GM18520 (cell line): ENCODE results near the gene MMP27.
"Not testable (repeated sequence)": the region's sequence is repeated elsewhere in the genome, so short reads cannot be mapped to it uniquely, and the experiment has no call there.

ENCODE experiments used
- ATAC-seq: cut with Tn5 transposase; IDR thresholded peaks from one replicate; pipeline ENCODE4 v1.9.1; 2021; ENCODE audit not compliant: unreplicated experiment

Gene MMP27, protein sequence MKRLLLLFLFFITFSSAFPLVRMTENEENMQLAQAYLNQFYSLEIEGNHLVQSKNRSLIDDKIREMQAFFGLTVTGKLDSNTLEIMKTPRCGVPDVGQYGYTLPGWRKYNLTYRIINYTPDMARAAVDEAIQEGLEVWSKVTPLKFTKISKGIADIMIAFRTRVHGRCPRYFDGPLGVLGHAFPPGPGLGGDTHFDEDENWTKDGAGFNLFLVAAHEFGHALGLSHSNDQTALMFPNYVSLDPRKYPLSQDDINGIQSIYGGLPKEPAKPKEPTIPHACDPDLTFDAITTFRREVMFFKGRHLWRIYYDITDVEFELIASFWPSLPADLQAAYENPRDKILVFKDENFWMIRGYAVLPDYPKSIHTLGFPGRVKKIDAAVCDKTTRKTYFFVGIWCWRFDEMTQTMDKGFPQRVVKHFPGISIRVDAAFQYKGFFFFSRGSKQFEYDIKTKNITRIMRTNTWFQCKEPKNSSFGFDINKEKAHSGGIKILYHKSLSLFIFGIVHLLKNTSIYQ

DNA sequence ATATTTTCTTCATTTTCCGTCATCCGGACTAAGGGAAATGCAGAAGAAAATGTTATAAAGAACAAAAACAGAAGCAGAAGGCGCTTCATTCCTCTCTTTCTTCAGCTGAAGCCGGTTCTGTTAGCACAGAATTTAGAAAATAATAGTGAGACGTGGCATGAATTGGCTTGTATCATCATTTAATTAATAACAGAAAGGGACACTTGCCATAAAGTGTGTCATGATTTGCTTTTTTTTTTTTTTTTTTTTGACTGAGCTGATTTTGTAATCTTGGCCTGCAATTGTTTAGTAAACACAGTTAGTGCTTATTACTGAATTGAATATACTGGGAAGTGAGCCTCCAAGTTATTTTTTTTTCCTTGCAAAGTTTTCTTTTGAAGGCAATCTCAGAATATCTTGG is at the start of gene MMP27:
MMP27 (minus strand) TSS at position 144 of the 400 bp plus-strand sequence; CDS start at position 89, 55 bp downstream.
- ATAC-seq: no peak

DNA sequence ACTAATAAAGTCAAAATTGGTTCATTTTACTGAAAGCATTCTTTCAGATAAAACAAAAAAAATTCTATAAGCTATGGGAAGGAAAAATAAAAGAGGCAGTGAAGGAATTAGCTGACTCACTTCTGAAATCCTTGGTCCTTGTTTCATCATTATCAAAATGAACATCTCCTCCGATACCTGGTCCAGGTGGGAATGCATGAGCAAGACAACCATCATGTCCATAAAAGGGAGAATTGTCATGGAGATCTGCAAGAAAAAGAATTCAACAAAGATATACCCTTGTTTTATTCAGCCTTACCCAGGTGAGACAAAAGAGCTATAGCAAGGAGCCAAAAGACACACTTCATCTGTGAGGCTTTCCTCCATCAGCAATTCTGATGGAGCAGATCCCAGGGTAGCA is 47.7 kb upstream of the MMP27 start:
- ATAC-seq: no peak

DNA sequence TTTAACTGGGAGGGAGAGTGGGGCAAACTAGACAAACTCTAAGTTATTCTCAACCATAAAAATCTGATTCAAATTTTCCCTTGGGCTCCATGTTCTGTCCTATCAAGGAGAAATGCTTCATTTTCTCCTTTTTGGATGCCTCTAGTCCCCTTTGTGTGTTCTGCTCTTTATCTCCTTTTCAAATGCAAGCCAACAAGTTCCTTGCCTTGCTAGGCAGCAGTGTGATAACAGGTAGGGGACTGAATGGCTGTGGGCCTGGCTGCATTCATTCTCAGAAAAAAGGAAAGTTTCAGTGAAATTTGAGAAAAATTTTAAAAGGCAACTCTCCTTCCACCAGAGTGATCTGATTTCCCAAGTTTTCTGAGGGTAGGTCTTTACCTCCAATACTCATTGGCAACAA is 46.1 kb upstream of the MMP27 start:
- no peak for ATAC-seq

DNA sequence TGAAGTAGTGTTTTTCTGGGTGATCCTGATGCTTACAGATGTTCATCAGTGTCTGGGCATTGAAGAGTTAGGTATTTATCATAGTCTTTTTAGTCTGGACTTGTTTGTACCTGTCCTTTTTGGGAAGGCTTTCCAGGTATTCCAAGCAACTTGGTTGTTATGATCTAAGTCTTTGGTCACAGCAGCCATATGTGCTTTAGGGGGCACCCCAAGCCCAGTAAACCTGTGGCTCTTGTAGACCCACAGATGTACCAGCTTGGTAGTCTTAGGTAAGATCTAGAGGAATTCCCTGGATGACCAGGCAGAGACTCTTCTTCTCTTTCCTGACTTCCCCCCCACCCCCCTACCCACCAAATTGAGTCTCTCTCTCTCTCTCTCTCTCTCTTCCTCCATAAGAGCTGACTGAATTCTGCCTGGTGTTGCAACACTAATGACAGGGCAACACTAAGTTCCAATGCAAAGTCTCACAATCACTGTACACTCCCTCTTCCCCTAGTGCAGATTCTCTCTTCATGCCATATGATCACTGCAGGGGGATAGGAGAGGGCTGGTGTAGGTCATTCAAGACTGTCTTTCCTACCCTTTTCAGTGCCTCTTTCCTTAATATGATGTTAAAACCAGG is 43.6 kb upstream of the MMP27 start:
- no peak for ATAC-seq

DNA sequence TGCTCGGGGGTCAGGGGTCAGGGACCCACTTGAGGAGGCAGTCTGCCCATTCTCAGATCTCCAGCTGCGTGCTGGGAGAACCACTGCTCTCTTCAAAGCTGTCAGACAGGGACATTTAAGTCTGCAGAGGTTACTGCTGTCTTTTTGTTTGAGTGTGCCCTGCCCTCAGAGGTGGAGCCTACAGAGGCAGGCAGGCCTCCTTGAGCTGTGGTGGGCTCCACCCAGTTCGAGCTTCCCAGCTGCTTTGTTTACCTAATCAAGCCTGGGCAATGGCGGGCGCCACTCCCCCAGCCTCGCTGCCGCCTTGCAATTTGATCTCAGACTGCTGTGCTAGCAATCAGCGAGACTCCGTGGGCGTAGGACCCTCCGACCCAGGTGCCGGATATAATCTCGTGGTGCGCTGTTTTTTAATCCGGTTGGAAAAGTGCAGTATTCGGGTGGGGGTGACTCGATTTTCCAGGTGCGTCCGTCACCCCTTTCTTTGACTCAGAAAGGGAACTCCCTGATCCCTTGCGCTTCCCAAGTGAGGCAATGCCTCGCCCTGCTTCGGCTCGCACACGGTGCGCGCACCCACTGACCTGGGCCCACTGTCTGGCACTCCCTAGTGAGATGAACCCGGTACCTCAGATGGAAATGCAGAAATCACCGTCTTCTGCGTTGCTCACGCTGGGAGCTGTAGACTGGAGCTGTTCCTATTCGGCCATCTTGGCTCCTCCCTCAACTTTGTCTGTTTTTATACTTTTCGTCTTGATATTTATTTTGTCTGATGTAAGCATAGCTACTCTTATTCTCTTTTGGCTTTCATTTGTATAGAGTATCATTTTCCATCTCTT is 41.4 kb upstream of the MMP27 start:
- ATAC-seq: not testable (repeated sequence)

DNA sequence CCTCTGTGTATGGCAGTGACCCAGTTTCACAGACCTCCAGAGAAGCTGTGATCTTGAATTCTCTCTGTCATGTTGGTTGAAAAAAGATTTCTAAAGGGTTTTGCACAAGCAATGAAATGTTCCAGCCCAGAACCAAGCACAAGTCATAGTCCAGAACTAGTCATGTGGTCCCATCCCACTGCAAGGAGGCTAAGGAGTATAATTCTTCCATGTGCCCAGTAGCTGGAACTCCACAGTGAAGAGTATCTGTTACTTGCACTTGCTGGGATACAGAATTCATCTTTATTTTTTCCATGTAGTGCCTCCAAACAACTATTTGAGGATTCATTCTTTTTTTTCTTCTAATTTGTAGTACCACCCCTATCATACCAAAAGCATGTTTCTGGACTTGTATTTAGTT is 29.1 kb upstream of the MMP27 start:
- no peak for ATAC-seq

DNA sequence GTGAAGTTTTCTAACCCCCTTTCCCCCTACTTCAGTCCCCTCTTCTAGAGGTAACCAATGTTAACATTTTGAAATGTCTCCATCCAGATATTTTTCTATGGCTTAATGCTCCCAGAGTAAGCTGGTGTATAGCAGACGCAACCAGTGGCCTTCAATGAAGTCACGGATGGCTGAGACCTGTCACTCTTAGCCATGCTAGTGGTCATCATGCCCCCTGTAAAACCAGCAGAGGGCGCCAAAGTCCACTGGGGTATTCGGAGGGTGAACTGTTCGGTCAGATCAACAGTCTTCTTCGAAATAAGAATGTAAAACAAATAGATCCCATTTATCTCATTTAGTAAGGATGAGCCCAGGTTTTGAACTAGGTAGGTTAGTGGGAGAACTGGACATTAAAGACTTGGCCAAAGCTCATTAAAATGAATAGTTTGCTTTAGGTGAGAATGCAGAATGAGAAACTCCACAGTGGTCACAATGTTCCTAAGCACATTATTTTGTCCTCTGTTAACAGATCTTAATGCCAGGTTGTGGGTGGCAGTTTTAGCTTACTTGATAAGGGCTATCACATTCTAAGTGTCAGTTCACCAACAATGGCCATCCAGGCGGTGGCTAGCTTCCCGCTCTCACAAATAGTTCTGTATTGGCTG is 27.8 kb upstream of the MMP27 start:
- ATAC-seq: peak; percentile 72

DNA sequence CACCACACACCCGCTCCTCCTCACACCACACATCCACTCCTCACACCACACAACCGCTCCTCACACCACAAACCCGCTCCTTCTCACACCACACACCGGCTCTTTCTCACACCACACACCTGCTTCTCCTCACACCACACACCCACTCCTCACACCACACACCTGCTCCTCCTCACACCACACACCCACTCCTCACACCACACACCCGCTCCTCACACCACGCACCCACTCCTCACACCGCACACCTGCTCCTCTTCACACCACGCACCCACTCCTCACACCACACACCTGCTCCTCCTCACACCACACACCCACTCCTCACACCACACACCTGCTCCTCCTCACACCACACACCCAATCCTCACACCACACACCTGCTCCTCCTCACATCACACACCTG is 25.4 kb upstream of the MMP27 start:
- not testable (repeated sequence) for ATAC-seq

DNA sequence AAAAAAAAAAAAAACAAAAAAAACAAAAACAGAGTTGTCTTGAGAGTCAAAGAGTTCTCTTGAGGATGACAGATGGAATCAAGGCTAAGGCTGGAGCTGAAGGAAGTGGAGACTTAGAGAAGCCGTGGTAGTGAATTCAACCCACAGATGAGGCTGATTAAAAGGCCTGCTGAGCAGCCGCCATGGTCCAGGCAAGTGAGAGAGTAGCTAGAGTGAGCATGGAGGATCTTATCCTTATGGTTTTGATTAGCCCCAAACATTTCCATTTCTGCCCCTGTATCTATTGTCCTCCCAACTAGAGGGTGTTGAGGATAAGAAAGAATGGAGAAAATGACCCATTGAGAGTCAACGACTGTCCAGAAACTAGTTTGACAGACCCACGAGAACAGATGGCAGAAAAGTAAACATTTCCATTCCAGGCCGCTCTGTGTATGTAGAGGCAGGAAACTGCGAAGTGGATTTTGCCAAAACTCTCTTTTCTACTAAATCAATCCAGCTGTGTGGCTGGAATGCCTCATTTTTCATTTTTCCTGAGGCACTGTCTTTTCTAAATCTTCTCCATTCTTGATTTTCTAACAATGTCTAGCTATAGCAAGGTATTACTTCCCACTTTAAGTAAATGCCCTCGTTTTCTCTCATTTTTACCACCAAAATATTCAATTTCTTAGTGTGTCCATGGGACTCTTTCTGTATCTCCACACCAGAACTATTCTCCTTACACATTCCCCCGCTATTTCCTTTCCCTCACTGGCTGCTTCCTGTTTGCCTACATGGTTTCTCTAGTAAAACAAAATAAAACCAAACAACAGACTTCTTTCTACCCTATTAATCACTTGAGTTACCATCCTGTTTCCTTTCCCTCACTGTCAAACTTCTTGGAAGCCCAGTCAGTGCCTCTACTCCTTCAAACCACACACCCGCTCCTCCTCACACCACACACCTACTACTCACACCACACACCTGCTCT is 24.6 kb upstream of the MMP27 start:
- ATAC-seq: no peak

DNA sequence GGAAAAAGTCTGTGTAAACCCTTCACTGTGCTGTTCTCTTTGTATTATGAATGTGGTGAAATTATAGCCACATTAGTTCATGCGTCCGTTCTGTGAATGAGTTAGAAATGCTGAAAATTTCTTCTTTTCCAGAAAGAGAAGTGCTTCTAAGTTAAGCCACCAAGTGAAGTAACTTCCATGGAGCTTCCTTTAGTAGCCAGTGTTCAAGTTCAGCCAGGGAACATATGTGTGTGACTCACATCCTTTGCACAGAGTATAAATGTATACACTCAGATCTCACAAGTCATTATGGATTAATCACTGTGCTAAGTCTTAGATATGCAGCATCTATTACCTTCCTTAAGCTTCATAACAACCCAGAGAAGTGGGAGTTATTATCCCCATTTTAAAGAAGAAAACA is 22.3 kb upstream of the MMP27 start:
- ATAC-seq: no peak

DNA sequence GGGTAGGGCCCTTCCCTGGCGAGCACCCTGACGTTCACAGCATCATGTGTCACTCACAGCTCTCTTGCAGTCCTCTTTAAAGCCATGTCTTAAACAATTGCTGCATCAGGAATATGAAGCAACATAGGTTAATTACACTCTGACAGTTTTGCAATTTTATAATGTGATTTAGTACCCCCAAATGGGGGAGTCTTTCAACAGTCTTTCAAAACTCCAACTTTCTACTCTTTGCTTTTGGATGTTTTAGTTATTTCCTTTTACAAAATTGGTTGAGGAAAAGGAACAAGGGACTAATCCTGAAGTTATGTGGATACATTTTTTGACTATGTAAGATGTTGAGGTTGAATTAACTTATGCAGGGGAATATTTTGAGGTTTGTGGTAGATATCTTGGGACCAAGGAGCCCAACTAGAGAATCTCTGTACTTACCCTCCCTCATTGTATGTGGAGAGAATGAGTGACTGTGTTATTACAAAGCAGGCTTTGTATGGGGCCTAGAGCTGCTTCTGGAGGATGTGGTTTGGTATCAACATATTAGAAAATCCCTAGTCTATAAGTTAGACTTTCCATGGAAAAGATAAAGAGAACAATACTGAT is 19.4 kb upstream of the MMP27 start, which contains the start of gene MMP8:
MMP8 (minus strand) TSS at position 51 of the 597 bp plus-strand sequence. CDS start 99 bp downstream, outside the sequence.
- ATAC-seq: no peak

DNA sequence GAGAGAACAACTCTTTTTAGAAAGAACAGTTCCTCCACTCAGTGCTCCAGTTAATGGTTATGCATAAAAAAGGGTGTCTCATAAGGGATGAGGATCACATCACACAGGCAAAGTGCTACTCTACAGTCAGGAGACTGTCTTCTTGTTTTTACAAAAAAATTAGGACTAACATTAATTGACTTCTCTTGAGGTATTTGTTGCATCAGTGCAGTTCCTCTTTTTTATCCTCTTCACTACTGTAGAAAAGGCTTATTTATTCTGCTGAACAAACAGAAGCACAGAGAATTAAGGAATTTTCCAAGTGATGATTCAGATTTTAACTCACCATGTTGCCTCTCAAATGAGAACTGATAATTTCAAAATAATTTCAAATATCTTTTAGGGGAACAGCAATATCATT is 17.3 kb upstream of the MMP27 start:
- ATAC-seq: no peak

DNA sequence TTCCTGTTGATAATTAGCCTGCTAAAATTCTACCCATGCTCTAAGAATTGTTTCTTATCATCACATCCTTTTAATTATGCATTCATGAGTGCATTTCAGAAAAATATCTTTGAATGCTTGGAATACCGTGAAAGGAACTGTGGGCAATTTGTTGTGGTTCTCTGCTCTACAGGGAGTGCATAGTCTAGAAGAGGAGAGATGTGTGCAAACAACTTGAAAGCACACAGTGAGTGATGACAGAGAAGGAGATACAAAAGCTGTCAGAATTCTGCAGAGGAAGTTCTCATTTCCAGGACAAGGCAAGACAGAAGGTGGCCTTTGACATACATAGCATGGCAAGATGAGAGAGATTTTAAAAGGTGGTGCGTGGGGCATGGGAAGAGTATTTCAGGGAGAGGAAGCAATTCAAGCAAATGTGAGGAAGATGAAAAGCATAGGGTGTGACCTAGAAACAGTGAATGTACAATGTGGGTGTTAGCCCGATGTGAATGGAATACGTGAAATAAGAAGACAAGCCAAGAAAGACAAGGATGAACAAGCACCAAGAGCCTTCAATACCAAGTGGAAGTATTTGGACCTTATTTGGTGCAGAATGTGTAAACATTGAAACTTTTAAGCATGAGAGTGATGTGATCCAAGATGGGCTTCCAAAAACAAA is 14.2 kb upstream of the MMP27 start:
- ATAC-seq: no peak

DNA sequence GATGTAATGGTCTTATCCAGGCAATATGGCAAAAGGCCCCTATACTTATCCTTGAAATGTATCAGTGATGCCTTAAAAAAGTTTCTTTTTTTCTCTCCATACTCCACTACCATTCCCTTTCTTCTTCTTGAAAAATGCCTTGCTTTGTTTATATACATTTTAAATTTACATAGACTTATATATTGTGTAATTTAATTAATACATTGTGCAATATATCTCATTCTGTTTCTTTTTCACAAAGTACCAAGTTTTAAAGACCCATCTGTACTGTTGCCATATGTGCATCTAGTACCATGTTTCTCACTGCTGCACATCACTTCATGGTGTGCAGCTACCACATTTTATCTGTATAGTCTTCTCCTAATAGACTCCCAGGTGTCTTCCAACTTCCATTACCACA is 11.7 kb upstream of the MMP27 start:
- ATAC-seq: no peak

DNA sequence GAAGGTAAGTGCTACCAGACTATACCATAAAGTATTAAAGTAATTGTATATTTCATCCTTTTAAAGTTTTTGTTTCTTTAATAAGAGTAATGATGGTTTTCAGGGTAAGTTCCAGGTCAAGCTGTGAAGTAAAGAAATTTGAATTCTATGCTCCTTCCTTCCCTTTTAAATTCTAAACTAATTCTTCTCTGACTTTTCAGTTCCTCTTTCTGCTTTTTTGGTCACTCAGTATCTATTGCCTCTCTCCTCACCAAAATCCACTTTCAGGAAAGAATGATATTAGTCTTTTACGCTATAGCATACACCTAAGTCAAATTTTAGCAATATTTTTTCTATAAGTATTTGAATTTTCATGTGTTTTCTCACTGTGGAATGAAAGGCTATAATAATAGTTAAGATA is 11.0 kb upstream of the MMP27 start:
- peak; percentile 55 for ATAC-seq

DNA sequence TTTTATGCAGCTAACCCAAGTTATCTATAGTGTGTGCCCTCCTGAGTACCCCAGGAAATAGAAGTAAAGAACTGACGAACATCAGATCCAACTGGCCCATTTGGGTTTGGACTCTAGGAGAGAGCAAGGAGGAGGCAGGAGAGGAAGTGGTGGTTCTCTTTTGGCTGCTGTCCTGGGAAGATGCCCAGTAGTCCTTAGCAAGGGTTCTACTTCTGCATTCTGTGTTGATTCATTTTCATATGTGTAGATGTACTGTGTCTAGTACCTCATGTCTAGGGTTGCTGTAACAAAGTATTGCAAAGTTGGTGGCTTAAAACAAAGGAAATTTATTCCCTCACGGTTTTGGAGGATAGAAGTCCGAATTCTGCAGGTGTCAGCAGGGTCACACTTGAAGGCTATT is 6.6 kb upstream of the MMP27 start:
- no peak for ATAC-seq

DNA sequence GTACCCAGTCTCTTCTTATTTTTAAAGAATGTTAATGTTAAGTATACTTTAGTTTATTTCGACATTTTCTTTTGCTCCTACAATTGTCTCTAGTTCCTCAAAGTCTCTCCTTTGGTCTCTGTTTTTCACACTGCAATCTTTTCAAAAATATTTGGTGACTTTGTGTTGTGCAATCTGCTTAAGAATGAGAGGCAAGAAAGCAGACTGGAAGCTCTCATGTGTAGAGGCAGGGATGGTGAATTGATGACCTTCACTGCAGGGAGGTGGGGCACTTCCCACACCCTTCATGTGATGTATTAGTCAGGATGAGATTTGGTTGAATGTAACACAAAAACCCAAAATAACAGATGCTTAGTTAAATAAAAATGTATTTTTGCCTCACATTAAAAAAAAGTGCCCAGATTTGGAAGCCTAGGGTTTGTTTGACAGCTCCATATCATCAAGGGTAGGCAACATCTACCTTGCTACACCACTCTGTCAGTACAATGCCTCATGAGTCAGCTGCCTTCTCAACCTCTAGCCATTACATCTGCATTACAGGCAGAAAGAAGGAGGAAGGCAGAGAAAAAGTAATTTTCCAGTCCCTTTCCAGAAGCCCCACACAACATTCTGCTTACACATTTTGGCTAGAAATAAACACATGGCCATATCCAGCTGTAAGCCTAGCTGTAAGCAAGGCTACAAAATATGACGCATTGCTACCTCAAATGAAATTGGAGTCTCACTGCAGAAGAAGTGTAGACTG is 3.8 kb upstream of the MMP27 start:
- ATAC-seq: no peak

DNA sequence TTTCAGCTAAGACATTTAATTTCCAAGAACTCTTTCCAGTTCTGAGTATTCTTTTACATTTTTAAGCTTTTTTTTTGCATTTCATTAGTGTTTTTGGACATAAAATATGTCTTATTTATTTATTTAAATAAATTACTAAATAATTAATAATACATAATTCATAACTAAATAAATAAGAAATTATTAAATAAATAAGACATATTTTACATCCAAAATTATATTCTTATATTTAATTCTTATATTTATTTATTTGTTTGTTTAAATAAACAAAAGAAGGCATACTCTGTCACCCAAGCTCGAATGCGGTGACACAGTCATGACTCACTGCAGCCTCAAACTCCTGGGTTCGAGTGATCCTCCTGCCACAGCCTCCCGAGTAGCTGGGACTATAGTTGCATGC is 3.1 kb upstream of the MMP27 start:
- no peak for ATAC-seq
